NCI-H2171 treated with DMSO at 0.1 percent for 48 hours (cell line): ENCODE measurements around the gene COL11A1.
"Not testable (repeated sequence)": the region's sequence is repeated elsewhere in the genome, so short reads cannot be mapped to it uniquely, and the experiment has no call there.

Experiments used
- DNase-seq: peaks from one replicate; lab custom pipeline; 2025; lab: John Stamatoyannopoulos, UW

The COL11A1 gene

DNA sequence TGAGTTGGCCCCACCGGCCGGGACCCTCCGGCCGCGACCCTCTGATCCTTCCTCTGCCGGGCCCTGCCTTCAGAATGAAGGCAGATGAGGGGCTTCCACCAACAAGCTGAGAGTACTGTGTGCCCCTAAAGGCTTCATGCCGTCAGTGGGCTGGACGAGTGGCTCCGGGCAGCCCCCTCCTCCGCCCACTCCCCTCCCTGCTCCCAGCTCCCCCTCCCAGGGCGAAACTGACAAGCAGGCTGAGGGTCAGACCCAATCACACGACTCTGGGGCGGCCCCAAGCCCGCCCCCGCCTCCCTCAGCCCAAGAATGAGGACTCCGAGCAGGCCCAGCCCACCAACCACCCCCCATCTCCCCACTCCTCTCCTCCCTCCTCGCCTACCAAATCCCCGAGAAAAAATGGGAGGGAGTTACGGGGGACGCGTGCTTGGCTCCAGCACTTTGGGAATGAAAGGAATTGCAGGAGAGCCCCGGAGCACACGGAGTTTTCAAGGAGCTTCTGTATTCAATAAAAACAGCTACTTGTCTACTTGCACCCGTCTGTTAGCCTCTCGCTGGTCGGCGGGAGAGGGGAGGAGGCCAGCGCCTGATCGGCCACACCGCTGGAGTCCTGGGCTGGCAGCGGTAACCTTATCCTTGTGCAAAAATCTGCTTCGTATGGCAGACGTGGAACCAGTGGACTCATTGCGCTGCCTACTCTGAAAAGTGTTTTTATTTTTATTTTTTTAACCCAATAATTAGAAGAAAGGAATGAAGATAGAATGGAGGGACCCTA is at the start of gene COL11A1:
Gene COL11A1, minus strand, starts transcription at position 147 of the 775 bp plus-strand sequence. CDS start 344 bp downstream, outside the sequence.
- DNase-seq, result no peak

DNA sequence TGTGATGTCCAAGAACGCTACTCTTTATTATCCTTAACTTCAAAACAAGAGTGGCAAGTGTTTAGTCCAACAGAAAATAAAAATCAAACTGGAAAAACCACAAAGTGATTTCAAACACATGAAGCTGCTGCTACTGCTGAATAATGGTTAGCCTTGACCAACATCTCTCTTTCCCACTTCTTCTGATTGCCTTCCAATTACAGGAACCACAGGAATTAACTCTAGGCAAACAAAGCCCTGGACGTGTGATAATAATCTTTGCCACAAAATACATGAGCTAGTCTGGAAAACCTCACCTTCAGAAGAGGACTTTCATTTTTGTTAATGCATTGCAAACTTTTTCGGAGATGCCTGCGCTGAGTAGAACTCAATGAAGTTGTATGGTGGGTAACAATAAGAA is 48.6 kb upstream of the COL11A1 start:
- DNase-seq, result no peak

DNA sequence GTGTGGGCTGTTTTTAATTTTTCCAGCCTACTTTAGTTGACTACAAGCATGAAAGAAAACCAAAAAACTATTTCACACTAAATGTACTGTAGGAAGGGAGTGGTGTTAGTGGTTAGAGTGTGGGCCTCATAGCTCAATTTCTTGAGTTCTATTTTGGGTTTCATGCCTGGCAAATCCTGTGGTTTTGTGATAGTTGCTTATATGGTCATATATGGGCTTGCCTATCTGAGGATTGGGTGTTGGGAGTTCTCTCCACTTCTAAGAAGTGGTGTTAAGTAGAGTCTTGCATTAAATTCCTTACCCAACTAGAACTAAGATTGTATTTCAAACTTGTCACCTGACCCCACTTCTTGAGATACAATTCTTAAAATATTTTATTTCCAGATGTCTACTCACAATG is 37.8 kb upstream of the COL11A1 start:
- DNase-seq, result no peak

DNA sequence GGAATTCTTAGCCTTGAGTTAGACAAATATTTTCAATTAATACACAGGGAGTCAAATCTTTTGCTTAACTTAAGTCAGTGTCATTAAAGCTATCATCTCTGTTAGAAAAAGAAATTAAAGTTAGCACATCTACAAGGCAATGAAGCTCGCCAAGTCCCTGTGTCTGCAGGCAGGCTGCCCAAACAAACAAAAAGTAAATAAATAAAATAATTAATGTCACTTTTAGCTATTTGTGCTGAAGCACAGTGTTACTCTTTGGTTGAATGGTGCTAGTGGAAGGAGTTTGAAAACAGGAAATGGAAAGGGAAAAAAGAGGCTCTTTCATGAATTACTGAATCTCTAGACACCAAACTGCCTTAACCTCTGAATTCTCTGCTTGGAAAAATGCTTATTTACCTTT is 37.1 kb upstream of the COL11A1 start:
- no peak for DNase-seq

DNA sequence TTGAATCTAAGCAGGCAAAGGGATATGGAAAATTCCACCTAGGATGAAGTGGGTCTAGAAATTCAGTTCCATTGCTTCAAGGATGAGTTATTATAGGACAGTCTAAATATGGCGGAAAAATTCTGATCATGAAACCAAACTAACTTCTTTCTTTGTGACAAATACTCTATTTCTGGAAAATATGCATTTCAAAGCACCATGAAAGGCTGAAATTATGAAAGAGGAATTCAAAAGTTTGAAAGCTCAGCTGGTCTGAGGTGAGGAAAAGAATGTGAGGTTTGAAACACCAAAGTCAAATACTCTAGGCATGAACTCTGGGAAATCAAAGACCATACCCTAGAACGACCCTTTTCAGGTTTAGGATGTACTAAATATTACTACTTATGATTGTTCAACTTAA is 36.4 kb upstream of the COL11A1 start:
- no peak for DNase-seq

DNA sequence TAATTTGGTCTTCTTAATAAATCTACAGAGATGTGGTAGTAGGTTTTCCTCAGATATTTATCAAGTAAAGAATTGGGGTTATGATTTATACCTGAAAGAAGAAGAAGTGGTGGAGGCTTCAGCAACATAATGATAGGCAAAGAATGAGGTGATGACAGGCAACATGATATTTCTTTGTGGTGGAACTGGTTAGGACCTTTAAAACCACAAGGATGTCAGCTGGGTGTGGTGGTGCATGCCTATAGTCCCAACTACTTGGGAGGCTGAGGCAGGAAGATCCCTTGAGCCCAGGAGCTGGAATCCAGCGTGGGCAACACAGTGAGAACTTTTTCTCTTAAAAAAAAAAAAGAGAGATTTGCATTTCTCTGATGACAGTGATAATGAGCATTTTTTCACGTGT is 34.1 kb upstream of the COL11A1 start:
- no peak for DNase-seq

DNA sequence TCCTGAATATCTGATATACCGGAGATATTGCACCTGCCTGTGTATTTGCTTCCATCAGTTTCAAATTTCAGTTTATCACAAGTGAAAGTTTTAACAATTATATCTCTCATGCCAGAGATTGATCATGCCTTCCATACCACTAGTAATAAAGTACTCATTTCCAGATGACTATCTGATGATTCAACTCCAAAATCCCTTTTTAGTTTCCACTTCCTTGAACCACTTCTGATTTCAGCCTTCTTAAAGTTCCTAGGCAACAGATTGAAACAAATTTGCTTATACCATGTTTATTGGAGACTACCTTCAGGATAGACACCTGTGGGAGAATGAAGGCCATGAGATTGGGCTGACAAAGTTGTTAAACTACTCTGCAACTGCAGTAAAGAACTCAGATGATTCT is 21.5 kb upstream of the COL11A1 start:
- DNase-seq, result no peak

DNA sequence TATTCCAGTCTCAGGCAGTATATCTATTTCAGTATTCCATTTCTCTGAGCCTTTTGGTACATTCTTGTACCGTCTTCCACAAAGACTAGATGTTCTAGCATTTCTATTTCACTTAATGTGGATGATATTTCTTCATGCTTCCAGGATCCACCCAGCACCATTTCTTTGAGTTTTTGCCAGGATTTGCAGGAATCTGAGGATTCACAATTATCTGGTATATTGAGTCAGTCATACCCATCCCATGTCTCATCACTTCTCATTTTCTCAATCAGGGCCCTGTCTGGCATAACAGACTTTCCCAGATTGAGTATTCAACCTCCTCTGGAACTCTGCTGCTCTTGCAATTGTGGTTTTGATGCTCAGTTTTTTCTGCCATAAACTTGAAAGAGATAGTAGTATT is 20.9 kb upstream of the COL11A1 start:
- no peak for DNase-seq

DNA sequence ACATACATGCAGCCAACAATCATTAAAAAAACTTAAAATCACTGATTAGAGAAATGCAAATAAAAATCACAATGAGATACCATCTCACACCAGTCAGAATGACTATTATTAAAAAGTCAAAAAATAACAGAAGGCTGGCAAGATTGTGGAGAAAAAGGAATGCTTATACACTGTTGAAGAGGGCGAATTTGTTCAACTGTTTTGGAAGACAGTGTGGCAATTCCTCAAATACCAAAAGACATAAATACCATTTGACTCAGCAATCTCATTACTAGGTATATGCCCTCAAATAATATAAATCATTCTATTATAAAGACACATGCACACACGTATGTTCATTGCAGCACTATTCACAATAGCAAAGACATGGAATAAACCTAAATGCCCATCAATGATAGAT is 19.9 kb upstream of the COL11A1 start:
- not testable (repeated sequence) for DNase-seq

DNA sequence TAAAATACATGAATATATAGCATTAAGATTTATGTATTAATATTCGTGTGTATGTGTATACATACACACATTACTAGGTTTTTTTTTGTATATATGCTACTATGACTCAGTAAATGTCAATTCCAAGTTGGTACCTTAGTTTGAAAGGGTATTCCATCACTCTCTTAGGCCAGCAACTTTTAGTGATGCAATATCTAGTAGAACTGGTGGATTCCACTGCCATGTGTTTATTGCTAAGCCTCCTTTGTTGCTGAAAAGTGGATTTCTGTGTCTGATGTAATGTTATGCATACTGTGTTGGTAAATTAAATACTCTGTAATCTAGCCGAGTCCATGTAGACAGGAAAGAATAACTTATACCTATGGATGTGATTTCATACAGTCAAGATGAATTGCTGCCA is 16.9 kb upstream of the COL11A1 start:
- no peak for DNase-seq

DNA sequence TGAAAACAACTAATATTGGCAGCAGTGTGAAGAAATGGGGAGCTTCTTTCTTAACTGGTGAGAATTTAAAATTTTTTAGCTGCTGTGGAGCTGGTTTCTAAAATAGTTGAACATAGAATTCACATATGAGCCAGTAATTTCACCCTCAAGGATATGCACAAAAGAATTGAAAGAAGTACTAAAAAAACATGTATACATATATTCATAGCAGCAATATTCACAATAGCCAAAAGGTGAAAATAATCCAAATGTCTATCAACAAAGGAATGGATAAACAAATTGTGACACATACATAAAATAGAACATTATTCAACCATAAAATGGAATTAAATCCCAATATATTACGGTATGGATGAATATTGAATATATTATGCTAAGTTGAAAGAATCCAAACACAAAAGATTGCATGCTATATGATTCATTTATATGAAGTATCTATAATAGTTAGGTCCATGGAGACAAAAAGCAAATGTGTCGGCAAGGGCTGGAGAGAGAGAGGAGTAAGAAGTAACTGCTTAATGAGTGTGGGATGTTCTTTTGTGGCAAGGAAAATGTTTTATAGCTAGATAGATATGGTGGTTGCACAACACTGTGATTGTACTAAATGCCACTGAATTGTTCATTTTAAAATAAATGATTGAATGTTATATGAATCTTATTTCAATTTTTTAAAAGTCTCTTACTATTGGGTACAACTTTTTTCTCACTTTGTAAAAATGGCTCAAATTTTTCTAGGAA is 14.8 kb upstream of the COL11A1 start:
- no peak for DNase-seq

DNA sequence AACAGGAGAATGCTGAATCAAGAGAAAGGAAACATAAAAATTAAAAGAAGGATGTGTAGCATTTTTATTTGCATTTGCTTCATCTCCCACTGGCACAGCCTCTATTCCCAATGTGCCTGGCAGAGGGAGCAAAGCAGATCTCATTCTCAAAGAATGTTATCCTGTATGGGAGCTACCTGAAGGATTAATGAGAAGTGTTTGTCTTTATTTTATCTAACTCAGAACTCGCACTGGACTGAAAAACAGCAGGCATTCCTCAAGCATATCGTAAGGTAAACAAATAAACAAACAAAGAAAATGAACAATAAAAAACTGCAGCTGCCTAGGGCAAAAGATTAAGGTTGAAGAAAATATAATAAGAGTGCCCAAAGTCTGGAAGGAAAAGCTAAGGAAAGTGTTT is 12.7 kb upstream of the COL11A1 start:
- DNase-seq, result no peak

DNA sequence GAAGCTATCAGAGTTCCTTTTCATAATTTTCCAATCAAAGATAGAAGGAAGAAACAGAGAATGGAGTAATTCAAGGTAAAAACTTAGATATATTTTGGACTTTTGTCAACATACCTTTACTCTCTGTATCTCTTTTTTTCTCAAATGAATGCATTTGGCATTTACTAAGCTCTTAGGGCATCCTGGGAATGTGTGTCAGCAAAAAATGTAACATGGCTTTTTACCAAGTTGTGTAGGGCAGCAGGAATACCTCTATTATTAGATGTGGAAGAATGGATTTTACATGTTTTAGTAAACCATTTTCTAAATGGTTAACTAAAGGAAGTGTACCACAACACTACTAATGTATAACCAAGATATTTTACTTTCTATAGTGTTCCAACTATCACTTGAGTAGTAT is 4.2 kb upstream of the COL11A1 start:
- DNase-seq, result no peak

DNA sequence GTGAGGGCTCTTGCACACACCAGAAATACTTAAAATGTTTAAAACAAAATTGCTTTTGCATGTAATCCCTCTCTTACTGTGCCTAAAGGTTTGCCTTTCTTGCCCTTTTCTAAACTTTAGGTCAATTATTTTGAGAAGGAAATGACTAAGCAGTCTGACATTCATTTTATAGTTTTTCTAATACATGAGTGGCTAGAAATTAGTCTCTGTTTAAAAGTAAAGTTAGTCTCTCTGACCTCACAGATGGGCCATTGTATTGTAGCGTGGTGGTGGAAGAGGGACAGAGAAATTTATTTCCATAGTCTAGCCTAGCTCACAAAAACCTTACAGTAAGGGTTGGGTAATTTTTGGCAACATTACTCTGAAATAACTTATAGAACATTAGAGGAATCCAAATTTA is 3.6 kb upstream of the COL11A1 start:
- no peak for DNase-seq

DNA sequence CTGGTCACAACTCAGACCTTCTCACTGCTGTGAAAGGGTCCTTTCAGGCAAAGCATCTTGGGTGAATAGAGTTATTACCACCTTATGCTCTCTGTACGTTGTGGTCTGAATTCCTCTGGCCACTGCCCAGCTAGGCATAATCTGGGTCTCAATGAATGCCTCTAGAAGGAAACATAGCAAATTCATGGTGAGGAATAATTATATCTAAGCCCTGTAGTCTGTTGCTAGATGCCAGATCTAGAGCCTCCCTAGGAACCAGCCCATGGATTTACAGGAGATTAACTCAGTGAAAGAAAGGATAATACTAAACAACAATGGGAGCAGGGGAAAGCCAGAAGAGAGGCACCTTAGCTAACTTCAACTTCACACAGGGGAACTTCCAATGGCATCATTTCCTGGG is 2.4 kb upstream of the COL11A1 start:
- no peak for DNase-seq

DNA sequence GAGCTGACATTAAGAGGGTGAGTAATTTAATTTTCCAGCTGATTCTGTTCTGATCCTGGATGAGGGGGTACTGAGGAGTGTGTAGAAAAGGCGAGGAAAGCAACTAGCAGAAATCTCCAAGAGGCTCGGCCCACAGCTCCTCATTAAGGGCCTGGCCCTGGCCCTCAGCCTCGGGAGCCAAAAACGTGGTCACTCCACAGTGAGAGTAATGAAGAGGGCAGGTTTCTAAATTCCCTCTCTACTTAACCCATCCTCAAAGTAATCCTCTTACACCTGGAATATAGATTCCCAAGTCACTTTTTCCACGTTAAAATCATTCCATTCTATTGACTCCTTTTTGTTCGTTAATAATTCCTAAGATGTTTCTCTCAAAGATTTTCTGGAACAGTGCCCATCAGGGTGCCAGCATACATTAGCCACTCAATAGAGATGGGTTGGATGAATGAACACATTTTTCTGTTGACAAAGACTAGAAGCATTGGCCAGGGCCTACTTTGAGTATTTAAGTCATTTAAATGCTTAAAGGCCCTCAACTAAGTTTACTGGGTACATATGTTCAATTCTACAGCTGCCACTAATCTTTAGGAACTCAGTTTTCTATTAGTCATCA is 1.1 kb upstream of the COL11A1 start:
- no peak for DNase-seq

DNA sequence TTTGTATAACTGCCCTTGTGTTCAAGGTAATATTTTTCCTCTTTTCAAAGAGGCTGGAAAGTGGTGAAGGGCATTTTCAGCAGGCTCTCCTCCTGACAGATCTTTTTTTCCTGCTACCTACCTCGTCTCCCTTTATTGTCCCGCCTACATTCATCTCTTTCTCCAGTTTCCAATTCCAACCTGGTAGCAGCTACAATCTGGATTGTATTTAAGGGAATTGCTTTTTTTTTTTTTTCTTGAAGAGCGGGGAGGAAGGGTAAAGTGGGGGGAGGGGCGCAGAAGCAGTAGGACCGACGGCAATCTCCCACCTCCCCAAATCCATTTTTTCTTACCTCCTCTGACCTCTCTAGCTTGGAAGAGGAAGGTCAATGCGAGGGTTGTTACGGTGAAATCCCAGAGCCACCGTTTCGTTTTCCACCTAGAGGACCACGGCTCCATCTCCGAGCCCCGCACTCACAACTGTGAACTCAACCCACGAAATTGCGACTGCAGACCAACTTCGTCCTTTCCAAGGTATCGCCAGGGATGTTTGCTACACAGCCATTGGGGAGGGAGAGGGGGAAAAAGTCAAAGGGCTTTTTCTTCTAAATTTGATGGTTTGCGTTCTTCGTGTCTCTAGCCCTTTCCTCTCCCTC is 464 bp downstream of the COL11A1 start:
- DNase-seq, result no peak

DNA sequence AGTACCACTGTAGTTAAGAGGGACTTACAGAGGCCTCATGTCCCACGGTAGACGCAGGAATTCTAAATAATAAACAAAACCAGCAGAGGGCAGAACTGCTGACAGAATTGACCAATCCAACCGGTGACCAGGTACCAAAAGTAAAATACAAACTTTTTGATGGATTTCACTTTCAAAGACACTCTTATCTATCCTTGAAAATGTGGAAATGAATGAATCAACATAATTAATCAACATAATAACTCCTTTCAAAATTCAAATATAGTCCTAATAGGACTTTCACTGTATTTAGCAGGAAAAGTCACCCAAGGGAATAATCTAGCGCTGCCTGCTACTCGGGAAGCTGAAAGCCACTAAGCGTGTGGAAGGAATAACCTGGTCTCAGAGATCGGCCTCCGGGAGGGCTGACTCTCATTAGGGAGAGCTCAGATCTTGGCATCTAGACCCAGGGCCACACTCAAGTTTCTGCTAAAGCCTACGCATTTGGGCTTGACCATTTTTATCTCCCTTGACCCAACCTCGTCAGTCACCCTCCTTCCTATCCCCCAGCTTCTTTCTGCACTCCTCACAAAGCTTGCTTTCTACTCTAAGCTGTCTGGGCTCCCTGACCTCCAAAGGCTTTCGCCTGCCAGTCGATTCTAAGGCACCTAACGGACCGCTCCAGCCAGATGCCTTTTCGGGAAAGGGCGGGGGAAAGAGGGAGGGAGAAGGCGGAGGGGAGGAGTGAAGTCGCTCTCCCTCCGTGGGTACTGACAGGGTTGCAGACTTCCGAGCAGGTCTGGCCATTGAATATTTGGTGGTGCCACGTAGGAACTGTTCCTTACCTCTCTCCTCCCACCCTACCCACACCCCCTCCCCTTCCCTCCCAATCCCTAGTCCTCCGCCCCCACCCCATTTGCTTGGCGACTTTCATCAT is 1.6 kb downstream of the COL11A1 start:
- DNase-seq, result no peak

DNA sequence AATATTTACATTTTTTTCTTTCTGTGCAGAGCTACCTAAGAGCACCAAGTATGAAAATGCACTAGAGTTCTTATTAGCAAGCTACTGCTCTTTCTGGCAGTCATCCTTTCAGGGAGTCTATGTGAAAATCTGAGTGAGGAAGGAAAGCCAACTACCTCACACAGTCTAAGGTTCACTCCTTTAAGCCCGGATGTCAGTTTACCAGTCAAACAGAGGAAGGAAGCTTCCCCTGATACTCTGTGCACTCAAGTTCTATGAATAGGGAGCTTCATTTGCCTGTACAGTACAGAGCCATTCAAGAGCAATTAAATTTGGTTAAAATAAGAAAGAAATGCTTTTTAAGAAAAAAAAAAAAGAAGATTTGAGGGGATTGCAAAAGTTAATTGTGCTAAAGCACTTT is 6.9 kb downstream of the COL11A1 start:
- DNase-seq, result no peak

DNA sequence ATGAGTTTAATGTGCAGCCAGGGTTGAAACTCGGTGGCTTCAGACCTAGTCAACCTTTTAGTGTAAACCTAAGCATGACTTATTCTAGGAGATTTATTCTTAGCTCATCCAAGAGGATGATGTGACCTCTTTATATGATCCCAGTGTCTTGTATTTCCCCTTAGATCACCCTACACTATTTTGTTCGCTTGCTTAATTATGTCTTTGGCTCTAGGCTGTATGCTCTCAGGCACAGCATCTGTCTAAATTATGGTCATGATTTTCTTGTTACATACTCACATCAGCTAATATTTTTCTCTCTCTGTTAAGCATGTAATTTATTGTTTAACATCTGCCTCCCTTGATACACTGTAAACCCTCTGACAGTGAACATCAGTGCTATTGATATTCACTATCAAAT is 19.1 kb downstream of the COL11A1 start:
- DNase-seq, result no peak

DNA sequence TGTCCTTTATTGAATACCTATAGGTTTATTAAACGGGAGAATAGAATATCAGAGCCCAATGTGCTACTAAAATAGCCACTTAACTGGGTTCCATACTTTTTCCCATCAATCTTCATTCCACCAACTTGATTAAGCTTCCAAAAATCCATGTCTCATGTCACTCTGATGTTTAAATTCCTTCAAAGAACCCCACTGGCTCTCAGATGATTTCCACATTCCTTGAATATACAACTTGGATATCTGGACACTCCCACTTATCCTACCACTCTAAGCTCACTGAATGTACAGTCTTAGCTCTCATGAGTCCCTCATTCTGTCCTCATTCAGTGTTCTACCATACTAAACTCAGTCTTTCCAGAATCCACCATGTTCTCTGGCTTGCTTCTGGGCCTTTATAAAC is 21.1 kb downstream of the COL11A1 start:
- no peak for DNase-seq

DNA sequence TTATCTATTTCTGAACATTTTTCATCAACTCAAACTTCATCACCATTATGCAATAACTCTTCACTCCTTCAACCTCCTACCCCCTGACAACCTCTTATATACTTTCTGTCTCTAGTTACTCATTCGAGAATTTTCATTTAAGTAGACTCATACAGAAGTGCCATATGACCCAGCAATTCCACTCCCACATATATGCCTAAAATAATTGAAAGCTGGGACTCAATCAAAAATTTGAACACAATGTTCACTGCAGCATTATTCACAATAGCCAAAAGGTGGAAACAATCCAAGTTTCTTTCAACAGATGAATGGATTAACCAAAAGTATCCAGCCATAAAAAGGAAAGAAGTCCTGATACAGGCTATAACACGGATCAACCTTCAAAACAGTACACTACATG is 24.1 kb downstream of the COL11A1 start:
- DNase-seq, result no peak
